Measurements from ENCODE around the gene DPH5. TPM values are rescaled to one million over a fixed set of nuclear protein-coding genes. Genes with fewer than 3 reads are reported as not detected.
"Not testable (repeated sequence)": the region's sequence is repeated elsewhere in the genome, so short reads cannot be mapped to it uniquely, and the experiment has no call there.

Gene DPH5
- 10 to 100 TPM; 11.5 to 26.7 TPM for total RNA-seq

DNA sequence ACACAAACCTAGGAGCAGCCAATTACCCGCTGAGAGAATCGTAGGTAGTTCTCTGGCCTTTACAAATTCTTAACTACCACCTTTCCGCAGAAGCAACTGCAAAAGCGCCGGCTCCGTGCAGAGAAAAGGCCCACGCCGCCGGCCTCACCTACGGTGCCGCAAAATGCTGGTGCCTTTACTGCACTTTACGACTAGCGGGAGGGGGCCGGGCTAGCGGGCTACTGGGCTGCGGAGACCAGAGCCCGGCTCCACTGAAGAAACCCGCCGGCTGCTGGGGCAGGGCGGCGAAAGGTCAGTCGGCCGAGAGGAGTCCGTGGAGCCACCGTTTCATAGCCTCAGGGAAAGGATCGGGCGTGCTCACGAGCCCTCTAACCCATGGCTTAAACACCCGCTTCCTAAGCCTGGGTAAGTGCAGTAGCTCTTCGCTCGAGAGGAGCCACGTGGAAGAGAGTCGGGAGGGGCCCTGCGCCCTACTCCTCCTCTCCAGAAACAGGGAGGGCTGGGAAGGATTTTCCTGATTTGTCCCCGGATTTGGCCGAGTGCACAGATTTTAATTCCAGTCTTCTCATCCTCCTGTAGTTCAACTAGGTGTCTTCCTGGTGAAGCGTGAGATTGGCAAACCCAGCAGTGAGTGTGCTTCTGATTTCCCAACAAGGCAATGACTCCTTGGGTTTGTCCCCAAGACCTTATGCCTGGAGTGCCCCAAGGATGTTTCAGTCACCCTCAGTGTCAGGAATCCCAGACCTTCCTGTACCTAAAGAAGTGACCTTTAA, at the start of gene DPH5:
Gene DPH5 (minus strand): TSS at position 128 of the 773 bp plus-strand sequence. CDS start 341 bp downstream, outside the sequence.
- H3K9me3 ChIP-seq, result no peaks in the 10 kb centered on the region
- peak within 1 kb of the TSS; percentile 90 for H3K4me3 ChIP-seq

GRCh38 chr1:101073836-101074235, 48.3 kb upstream of the DPH5 start:
- no peak for ATAC-seq (ENCODE audit: insufficient number of reproducible peaks, low FRiP score, low read depth)
- H3K36me3 ChIP-seq, result no peaks in the 10 kb centered on the region
- TF ChIP-seq, protein P1, sequence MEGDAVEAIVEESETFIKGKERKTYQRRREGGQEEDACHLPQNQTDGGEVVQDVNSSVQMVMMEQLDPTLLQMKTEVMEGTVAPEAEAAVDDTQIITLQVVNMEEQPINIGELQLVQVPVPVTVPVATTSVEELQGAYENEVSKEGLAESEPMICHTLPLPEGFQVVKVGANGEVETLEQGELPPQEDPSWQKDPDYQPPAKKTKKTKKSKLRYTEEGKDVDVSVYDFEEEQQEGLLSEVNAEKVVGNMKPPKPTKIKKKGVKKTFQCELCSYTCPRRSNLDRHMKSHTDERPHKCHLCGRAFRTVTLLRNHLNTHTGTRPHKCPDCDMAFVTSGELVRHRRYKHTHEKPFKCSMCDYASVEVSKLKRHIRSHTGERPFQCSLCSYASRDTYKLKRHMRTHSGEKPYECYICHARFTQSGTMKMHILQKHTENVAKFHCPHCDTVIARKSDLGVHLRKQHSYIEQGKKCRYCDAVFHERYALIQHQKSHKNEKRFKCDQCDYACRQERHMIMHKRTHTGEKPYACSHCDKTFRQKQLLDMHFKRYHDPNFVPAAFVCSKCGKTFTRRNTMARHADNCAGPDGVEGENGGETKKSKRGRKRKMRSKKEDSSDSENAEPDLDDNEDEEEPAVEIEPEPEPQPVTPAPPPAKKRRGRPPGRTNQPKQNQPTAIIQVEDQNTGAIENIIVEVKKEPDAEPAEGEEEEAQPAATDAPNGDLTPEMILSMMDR (IDR thresholded peaks at IDR 0.05), result no peak
- no peak for DNase-seq (ENCODE audit: low spot score)
- H3K9me3 ChIP-seq, result no peaks in the 10 kb centered on the region
- no peaks in the 10 kb centered on the region for H3K27me3 ChIP-seq (replicated peaks; ENCODE audit: insufficient read depth)
- no peaks in the 10 kb centered on the region for H3K4me1 ChIP-seq (ENCODE audit: control insufficient read depth in 1 of 2, low read depth in 2 of 2)
- H3K27ac ChIP-seq, result no peak overlapping the region
- H3K4me3 ChIP-seq, result no peak overlapping the region

More for the DNA sequence above, at the start of gene DPH5:
- Histone ChIP-seq H3K27ac (peak within 1 kb of the TSS; percentile 58 to 61), H3K4me1 (ENCODE audit: control insufficient read depth in 1 of 2, low read depth in 2 of 2) (peaks cover 5 to 15% of the 10 kb centered on the region in 2 donors), H3K36me3 (no peaks in the 10 kb centered on the region), H3K27me3 (replicated peaks; ENCODE audit: insufficient read depth) (no peaks in the 10 kb centered on the region)
- DNase-seq (ENCODE audit: low spot score) (peak; percentile 70), ATAC-seq (ENCODE audit: insufficient number of reproducible peaks, low FRiP score, low read depth) (peak; percentile 82)
- TF ChIP-seq, protein P1 (IDR thresholded peaks at IDR 0.05), result no peak

DNA sequence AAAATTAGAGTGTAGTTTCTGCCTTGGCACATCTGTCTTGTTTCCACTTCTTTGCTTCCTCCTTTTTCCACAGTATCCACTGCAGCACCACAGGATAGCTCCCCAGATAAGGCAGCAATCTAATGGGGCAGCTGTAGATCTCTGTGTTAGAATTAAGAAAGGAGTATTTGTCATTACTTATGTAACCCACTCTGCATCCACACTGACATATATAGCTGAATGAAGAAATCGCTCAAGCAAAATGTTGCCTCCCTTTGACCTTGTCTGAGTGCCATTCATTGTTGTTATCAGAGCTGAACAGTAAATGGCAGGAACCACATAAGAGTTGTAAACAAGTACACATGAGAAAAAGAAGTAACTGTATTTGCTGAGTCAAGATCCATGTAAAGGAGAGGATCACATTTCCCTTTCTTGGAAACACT, 45.9 kb upstream of the DPH5 start:
- H3K4me1 ChIP-seq (ENCODE audit: control insufficient read depth in 1 of 2, low read depth in 2 of 2), result no peaks in the 10 kb centered on the region
- H3K4me3 ChIP-seq, result no peak overlapping the region
- ATAC-seq (ENCODE audit: insufficient number of reproducible peaks, low FRiP score, low read depth), result no peak
- DNase-seq (ENCODE audit: low spot score), result no peak
- H3K27me3 ChIP-seq (replicated peaks; ENCODE audit: insufficient read depth), result no peaks in the 10 kb centered on the region
- H3K27ac ChIP-seq, result no peak overlapping the region
- H3K36me3 ChIP-seq, result no peaks in the 10 kb centered on the region
- TF ChIP-seq, protein P1 (IDR thresholded peaks at IDR 0.05), result no peak
- no peaks in the 10 kb centered on the region for H3K9me3 ChIP-seq

GRCh38 chr1:101069158-101069557, 43.6 kb upstream of the DPH5 start:
- H3K9me3 ChIP-seq, result no peaks in the 10 kb centered on the region
- H3K27me3 ChIP-seq (replicated peaks; ENCODE audit: insufficient read depth), result no peaks in the 10 kb centered on the region
- no peaks in the 10 kb centered on the region for H3K36me3 ChIP-seq
- no peak overlapping the region for H3K4me3 ChIP-seq
- no peak for DNase-seq (ENCODE audit: low spot score)
- no peak overlapping the region for H3K27ac ChIP-seq
- no peaks in the 10 kb centered on the region for H3K4me1 ChIP-seq (ENCODE audit: control insufficient read depth in 1 of 2, low read depth in 2 of 2)
- no peak for ATAC-seq (ENCODE audit: insufficient number of reproducible peaks, low FRiP score, low read depth)
- TF ChIP-seq, protein P1 (IDR thresholded peaks at IDR 0.05), result no peak

DNA sequence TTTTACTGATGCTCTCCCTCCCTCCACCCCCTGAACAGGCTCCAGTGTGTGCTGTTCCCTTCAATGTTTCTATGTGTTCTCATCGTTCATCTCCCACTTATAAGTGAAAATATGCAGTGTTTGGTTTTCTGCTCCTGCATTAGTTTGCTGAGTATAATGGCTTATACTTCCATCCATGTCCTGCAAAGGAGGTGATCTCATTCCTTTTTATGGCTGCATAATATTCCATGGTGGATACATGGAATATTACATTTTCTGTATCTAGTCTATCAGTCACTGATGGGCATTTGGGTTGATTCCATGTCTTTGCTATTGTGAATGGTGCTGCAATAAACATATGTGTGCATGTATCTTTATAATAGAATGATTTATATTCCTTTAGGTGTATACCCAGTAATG, 41.4 kb upstream of the DPH5 start:
- H3K36me3 ChIP-seq; H3K27ac ChIP-seq; H3K9me3 ChIP-seq; DNase-seq (ENCODE audit: low spot score); H3K4me1 ChIP-seq (ENCODE audit: control insufficient read depth in 1 of 2, low read depth in 2 of 2); H3K4me3 ChIP-seq; H3K27me3 ChIP-seq (replicated peaks; ENCODE audit: insufficient read depth); ATAC-seq (ENCODE audit: insufficient number of reproducible peaks, low FRiP score, low read depth): not testable (repeated sequence)

Measured in thoracic aorta (tissue), 2 donors.